GM23248 (cell line): ENCODE results near the gene WDR91.

ENCODE experiments used
- EZH2 ChIP-seq: fragments of 200-600 bp; sonication (generic); IDR thresholded peaks from 2 replicates; pipeline ENCODE4 v1.6.1; 2018; ENCODE audit warnings: antibody characterized with exemption, mild to moderate bottlenecking; ENCODE audit not compliant: insufficient read depth, poor library complexity, severe bottlenecking
- EZH2phosphoT487 ChIP-seq: fragments of 200-600 bp; sonication (generic); IDR thresholded peaks from 2 replicates; pipeline ENCODE4 v1.6.1; 2018; ENCODE audit warnings: antibody characterized with exemption, moderate library complexity, mild to moderate bottlenecking, low read depth; ENCODE audit not compliant: insufficient read depth

DNA sequence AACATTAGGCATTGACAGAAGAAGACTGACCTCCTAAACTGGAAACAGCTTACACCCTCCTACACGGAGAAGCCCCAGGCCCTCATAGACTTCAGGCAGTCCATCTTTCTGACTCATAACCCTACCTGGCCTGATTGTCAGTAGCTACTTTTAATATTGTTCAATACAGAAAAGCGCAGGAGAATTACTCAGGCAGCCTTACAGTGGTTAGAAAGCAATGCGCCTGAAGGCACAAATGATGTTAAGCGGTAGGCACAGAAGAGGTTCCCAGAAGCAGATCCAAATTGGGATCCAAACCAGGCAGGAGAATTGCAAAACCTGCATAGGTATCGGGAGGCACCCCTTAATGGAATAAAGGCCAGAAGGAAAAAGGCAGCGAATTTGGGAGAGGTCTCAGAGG lies 35.4 kb downstream of the WDR91 start:
- no peak for TF ChIP-seq EZH2phosphoT487
- TF ChIP-seq EZH2: no peak
